Kidney capillary endothelial cell (primary cell): ENCODE measurements around the gene OR2AK2.

Experiments
- DNase-seq: peaks from one replicate; pipeline ENCODE4 v3.0.0-alpha.2; 2018; ENCODE audit warnings: low spot score

OR2AK2 gene

DNA sequence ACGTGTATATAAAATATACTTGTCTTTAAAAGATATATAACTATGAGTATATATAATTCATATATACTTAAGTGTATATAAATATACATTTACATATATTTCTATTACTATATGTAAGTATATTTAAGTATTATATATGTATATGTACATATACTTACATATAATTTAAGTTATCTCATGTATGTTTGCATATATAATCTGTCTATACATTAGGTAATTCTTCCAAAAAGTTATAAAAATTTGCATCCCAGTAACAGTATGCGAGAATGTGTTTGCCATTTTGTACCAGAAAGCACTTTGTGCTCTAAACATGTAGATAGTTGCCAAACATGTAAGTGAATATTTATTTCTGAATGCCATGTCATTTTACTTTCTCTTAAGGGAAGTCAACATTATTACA is at the start of gene OR2AK2:
TSS of gene OR2AK2 (plus strand) at position 301 of the 400 bp plus-strand sequence. CDS start 144 bp downstream, outside the sequence.
- no peak for DNase-seq

DNA sequence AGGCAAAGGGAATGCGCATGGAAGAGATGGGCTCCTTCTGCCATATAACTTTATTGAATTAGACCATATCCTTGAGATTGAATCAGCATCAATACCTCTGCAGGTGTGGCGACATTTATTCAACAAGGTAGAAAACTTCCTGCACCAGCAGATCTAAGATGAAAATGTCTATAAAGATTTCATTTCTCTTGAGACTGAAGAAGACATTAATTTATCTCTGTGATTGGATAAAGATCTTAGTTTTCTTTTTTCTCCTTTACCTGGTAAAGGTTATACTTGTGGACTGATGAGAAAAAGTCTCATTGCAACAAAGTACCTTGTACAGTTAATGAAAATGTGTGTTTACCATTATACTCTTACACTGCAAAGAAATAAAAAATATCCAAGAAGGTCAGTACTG is 45.1 kb upstream of the OR2AK2 start, which contains the start of gene OR2T8:
TSS of gene OR2T8 (plus strand) at position 301 of the 400 bp plus-strand sequence. CDS start 766 bp downstream, outside the sequence.
- no peak for DNase-seq

DNA sequence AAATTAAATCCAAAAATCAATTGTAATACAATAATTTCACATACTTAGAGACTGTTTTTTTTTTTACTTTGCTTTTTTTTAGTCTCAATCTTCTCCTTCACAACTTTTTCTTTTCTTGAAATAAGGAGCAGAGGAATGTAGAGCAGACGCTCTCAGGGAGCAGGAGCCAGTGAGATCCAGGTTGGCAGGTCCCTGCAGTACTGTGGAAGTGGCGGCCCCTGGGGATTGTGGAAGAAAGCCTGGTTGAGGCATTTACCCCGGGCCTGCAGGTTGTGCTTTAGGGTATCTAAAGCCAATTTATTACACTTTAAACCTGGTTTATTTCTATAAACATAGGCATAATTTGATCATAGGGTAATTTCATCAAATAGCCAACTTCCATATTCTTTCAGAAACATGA is 41.1 kb upstream of the OR2AK2 start:
- DNase-seq = no peak

DNA sequence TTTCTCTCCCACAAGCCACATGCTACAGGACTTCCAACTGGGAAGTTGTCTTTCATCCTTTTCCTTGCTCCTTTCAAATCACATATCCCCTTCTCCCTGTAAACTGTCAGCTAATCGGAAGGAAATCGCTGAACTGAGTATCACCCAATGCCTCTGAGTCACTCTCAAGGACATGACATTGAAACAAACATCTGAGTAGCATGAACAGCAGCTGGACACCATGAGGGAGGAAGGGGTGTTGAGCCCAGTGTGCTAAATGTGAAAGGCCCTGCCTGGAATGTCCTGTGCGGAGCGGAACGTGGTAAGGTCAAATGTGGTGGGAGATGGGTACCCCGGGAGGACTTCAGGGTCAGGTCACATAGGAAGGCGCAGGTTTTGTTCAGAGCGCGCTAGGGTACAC is 40.2 kb upstream of the OR2AK2 start, which contains the start of gene OR2AJ1:
TSS of gene OR2AJ1 (plus strand) at position 22 of the 400 bp plus-strand sequence. CDS start 8,880 bp downstream, outside the sequence.
- DNase-seq = no peak

GRCh38 chr1:247933989-247934388 is 31.0 kb upstream of the OR2AK2 start:
- DNase-seq = no peak

GRCh38 chr1:247935781-247936180 is 29.3 kb upstream of the OR2AK2 start:
- DNase-seq = no peak

- no peak for DNase-seq
Measured at GRCh38 chr1:247936415-247936814, 28.6 kb upstream of the OR2AK2 start.

DNA sequence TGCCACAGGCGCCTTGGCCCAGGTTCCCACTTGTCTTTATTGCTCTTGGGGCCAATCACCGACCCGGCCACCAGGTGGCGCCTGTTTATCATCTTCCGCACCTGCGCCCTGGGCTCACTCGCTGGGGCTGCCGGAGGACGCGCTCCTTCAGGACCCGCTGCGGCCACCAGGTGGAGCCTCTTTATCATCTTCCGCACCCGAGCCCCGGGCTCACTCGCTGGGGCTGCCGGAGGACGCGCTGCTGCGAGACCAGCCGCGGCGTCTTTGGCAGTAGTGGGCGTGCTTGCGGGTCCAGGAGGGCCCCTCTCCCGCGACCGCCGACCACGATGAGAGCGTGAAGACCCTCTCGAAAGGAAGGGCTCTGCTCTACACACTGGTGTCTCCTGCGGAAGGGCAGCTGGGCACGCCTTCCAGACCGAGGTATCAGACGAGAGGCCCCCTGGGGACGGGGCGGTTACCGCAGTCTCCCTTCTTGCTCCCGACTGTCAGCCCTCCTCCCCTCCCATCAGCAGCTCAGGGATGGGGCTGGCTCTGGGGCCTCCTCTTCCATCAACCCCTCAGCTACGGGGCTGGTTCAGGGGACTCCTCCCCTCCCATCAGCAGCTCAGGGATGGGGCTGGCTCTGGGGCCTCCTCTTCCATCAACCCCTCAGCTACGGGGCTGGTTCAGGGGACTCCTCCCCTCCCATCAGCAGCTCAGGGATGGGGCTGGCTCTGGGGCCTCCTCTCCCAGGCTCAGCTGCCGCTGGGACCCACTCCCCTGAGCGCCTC is 27.9 kb upstream of the OR2AK2 start:
- DNase-seq = peak; percentile 17

- no peak for DNase-seq
Measured at GRCh38 chr1:247942624-247943023, 22.4 kb upstream of the OR2AK2 start.

GRCh38 chr1:247948558-247948957 is 16.5 kb upstream of the OR2AK2 start, which contains the start of gene OR2L8:
OR2L8 (plus strand) TSS chr1:247948858; CDS start chr1:247948858, 0 bp downstream.
- no peak for DNase-seq

DNA sequence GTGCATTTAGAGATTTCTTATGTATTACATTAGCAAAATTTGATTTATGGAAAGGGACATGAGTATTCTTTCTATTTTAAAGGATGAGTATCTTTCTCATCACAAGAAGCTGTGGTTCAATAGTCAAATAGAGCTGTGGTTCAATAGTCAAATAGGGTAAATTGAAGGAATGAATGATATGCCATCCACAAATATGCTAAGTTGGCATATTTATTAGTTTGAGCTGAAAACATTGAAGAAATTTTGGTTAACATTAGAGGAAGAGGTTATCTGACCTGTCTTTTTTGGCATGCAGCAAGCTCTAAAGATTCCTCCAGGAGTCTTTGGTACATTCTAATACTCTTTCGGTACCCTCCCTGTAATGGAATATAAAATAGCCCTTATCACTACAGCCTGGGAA is 11.6 kb upstream of the OR2AK2 start:
- DNase-seq = no peak

GRCh38 chr1:247961791-247962190 is 3.2 kb upstream of the OR2AK2 start:
- DNase-seq = no peak

GRCh38 chr1:247962911-247963588 is 2.0 kb upstream of the OR2AK2 start:
- no peak for DNase-seq

DNA sequence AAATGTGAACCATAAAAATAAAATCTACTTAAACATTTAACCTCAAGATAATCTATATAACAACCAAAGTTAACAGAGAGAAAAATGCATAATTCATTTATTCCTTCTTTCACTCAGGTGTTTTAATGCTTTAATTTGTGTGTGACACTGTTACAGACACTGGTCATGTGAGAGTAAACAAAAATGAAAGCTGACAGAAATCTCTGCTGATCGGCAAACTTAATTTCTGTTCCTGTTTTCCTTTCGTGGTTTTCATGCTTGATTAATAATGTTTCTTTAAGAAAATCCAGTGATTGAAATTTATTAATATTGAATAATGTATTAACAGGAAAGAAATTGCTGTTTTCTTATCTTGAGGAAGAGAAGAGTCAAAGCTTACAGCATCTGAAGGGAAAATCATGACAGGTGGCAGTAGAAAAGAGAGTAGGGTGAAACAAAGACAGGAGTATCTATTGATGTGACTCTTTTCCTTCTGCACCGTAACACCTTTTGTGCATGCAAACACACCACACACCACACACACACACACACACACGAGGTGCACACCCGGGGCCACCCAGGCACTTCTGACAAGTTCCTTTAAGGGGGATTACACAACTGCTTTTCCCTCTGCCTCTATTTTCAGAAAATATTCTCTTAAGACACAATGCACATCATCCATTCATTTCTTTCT is 1.6 kb downstream of the OR2AK2 start:
- no peak for DNase-seq

DNA sequence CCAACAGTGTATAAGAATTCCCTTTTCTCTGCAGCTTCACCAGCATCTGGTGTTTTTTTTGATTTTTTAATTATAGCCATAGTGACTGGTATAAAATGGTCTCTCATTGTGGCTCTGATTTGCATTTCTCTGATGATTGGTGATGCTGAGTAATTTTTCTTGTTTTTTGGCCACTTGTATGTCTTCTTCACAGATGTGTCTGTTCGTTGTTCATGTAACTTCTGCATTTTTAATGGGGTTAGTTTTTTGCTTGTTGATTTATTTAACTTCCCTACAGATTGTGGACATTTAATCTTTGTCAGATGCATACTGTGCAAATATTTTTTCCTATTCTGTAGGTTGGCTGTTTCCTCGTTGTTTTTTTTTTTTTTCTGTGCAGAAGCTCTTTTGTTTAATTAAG is 28.0 kb downstream of the OR2AK2 start:
- no peak for DNase-seq

DNA sequence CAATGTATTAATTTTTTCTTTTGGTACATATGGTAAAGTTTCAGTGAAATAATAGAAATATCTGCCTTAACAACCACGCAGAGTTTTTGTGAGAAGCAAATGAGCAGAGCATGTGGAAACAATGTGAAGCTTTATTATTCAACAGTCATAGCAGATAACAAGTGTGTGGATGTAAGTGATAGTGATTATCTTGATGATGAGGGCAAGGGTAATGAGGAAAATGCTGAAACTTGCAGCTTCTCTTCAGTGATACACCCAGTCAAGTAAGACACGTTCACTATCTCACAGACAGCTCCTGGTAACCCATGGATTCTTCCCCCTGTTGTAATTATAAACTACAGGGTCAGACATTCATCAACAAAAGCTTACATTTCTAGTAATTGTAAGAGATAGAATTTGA is 33.8 kb downstream of the OR2AK2 start:
- DNase-seq = no peak

- DNase-seq = no peak
Measured at GRCh38 chr1:248000169-248000568, 35.1 kb downstream of the OR2AK2 start.

DNA sequence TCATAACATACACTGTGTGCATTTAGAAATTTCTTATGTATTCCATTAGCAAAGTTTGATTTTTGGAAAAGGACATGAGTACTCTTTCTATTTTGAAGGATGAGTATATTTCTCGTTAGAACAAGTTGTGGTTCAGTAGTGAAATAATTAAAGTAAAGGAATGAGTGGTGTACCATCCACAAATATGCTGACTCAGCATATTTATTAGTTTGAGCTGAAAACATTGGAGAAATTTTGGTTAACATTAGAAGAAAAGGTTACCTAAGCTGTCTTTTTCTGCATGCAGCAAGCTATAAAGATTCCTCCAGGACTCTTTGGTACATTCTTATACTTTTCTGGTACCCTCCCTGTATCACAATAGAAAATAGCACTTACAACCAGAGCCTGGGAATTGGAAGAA is 42.7 kb downstream of the OR2AK2 start:
- no peak for DNase-seq

GRCh38 chr1:248009681-248010080 is 44.6 kb downstream of the OR2AK2 start:
- no peak for DNase-seq

GRCh38 chr1:248013229-248013710 is 48.2 kb downstream of the OR2AK2 start, which contains the start of gene OR2L5:
OR2L5 (plus strand) TSS chr1:248013660; CDS start chr1:248021948, 8,288 bp downstream.
- DNase-seq = no peak

- DNase-seq = no peak
Measured at GRCh38 chr1:248015803-248016202, 50.8 kb downstream of the OR2AK2 start.
